T-helper 1 cell treated with Interleukin-12 subunit alpha and Interleukin-12 subunit beta and Interleukin-4 antibody, amounts not matched to agents 30 ng/mL and 1 ng/mL, for 36 hours (primary cell): ENCODE results near the gene TBC1D9B. TPM values are rescaled to one million over a fixed set of nuclear protein-coding genes. Genes with fewer than 3 reads are reported as not detected.

Source experiments
- intact Hi-C: fragments of 100-400 bp; cut with micrococcal nuclease; formaldehyde crosslinking; loops from one replicate; pipeline ENCODE4 v1.15.1; 2024
- total RNA-seq: library from RNA; stranded (reverse); gene quantifications from 2 replicates; pipeline ENCODE4 v1.2.3, GENCODE V29; 2022

The TBC1D9B gene
- total RNA-seq, 1 donor from 2014 or later: 104 TPM

DNA sequence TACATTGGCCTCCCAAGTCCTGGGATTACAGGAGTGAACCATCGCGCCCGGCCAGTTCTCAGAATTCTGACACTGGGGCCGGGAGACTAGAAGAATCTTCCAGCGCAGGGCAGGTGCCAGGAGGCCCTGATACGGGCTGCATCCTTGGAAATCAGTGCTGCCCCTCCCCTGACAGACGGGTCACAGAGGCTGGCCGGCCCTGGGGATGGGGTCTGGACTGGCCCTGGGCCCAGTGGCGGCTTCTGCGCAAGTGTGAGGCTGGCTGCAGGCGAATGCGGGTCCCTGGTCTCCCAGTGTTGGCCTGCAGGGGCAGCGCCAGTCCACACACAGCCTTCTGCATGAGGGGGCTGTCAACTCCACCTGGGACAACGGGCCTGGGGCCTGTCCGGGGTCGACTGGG, 831 bp upstream of the TBC1D9B start:
- intact Hi-C loops: loop anchor here (1.0 to 5.0 kb wide), 5 partner anchors 87 to 384 kb away; partner anchors contain the start of genes CANX and MAPK9

DNA sequence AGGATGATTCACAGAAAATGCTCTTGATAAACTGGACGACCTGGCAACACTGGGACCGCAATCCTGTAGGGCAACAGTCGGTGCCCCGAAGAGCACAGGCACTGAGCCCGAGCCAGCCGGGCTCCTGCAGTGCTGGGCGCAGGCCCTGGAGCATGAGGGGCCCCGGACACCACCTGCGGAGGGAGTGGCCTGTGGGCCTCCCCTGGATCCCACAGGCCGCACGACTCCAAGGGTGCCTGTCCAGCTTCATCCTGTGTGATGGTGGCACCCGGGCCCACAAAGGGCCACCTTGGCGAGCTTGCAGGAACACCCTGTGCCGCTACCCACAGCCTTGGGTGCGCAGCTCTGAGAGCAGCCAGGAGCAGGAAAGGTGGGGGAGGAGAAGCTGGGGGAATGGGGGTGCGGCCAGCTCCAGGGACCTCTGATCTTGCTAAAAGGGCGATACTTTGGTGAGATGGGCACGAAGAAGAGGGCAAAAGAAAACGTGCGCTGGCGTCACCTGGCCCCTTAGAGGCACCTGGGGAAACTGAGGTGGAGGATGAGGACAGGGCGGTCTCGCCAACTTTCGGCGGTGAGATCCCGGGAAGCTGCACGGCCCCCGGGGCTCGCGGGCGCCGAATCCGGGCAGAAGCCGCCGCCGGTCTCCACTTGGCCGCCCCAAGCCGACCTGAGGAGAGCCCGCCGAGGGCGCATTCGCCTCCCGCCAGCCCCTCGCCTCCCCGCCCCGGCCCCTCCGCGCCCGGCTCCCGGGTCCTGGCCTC, 722 bp downstream of the TBC1D9B start:
- intact Hi-C loops: loop anchor here (1.0 to 5.0 kb wide), 7 partner anchors 49 to 385 kb away; partner anchors contain the start of genes CANX, MAPK9 and MRNIP

- intact Hi-C loops: loop anchor here (5.0 kb wide), 3 partner anchors 181 to 386 kb away; partner anchors contain the start of genes CANX and MAPK9
These were observed 1.4 kb downstream of the TBC1D9B start for GRCh38 chr5:179906294-179906794.

DNA sequence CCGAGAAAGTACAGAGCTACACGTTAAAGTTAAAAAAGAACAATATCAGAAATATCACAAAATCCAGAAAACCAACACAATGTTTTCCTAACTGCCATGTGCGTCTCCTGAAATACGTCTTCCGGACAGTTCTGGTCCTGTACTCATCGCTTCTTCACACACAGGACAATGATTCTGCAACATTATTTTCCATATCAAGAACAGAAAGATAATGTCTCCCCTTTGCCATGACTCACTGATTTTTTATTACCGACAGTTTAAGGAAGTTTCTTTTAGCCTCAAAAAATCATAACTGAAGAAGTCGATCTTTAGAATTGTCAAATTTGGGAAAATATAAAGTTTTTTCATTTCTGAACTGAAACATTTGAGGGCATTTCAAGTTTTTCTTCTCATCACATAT, 2.5 kb downstream of the TBC1D9B start:
- intact Hi-C loops: loop anchor here (5.0 kb wide), 3 partner anchors 182 to 387 kb away; partner anchors contain the start of genes CANX and MAPK9

GRCh38 chr5:179904463-179905160, 3.1 kb downstream of the TBC1D9B start:
- intact Hi-C loops: loop anchor here (5.0 kb wide), 3 partner anchors 183 to 388 kb away; partner anchors contain the start of genes CANX and MAPK9

GRCh38 chr5:179902763-179903158, 4.9 kb downstream of the TBC1D9B start:
- intact Hi-C loops: no loop called here

DNA sequence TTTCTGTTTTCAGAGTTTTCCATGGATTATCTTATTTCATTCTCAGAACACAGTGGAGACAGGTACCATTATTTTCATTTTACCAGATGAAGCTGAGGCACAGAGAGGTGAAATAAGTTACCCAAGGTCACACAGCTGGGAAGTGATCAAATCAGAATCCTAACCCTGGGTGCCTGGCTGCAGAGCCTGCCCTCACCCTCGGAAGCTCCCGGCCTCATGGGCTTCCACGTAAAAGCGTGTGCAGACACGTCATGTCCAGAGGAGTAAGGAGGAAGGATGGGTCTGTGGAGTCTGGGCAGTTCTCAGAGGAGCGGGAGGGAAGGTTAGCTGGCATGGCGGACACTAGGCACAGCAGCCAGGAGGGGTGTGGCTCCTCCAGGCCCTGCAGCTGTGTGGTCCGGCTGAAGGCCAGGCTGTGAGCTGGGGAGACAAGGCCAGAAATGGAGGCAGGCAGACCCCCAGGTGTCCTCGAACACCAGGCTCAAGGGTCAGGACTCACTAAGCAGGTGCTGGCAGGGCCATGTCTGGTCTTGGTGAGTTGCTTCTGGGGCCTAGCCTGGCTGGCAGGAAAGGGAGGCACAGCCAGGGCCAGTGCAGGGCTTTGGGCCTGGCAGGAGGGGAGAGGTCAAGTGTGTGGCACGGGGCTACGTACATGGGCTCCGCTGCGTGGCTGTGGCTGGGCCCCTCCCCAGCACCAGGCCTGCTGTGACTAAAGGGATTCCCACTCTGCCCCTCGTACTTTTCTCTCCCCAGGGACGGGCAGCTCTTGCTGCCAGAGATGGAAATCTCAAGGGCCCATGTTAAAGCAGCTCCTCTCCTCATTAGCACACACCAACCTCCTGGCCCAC, 5.6 kb downstream of the TBC1D9B start:
- intact Hi-C loops: no loop called here

DNA sequence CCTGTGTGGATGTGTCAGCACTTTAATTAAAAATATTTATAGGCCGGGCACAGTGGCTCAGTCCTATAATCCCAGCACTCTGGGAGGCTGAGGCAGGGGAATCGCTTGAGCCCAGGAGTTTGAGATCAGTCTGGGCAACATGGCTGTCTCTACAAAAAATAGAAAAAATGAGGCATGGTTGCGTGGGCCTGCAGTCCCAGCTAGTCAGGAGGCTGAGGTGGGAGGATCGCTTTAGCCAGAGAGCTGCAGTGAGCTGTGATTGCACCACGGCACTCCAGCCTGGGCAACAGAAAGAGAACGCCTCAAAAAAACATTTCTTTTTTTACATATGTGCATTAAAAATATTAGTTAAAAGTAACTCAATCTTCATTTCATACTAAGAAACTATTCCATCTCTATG, 6.2 kb downstream of the TBC1D9B start:
- intact Hi-C loops: no loop called here

- intact Hi-C loops: no loop called here
These were observed 7.0 kb downstream of the TBC1D9B start for GRCh38 chr5:179900711-179901110.

DNA sequence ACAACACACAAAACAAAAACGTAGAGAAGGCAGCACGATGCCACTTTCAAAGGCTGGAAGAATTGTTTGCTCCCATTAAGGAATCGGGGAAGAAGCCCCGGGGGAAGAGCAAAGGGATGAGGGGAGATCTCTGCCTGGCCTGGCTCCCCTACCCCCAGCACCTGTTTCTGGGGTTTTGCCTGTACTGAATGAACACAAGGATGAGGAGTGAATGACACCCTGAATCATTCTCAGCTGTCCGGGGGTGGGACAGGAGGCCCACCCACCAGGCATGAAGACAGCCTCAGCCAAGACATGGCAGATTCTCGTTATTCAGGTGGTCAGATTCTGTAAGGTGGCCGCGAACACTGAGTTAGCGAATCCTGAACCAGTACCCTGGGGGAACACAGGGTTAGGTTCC, 7.5 kb downstream of the TBC1D9B start:
- intact Hi-C loops: no loop called here

DNA sequence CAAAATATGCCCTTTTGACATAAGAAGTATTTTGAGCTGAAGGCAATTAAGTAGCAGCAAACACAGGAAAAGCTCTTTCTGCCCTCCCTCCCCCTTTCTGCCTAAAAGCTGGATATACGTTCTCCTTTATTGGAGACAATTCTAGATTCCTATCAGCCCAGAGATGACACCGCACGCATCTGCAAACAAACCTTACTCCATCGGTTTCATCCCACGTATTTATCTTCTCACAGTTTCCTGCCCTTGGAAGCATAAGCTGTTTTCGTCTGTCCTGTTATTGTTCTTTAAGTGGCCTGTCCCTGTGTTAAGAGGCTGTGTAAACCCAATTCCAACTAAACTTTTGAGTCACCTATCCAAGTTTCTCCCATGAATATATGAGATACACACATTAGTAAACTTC, 11.8 kb downstream of the TBC1D9B start:
- intact Hi-C loops: no loop called here

GRCh38 chr5:179893958-179894895, 13.5 kb downstream of the TBC1D9B start:
- intact Hi-C loops: no loop called here

DNA sequence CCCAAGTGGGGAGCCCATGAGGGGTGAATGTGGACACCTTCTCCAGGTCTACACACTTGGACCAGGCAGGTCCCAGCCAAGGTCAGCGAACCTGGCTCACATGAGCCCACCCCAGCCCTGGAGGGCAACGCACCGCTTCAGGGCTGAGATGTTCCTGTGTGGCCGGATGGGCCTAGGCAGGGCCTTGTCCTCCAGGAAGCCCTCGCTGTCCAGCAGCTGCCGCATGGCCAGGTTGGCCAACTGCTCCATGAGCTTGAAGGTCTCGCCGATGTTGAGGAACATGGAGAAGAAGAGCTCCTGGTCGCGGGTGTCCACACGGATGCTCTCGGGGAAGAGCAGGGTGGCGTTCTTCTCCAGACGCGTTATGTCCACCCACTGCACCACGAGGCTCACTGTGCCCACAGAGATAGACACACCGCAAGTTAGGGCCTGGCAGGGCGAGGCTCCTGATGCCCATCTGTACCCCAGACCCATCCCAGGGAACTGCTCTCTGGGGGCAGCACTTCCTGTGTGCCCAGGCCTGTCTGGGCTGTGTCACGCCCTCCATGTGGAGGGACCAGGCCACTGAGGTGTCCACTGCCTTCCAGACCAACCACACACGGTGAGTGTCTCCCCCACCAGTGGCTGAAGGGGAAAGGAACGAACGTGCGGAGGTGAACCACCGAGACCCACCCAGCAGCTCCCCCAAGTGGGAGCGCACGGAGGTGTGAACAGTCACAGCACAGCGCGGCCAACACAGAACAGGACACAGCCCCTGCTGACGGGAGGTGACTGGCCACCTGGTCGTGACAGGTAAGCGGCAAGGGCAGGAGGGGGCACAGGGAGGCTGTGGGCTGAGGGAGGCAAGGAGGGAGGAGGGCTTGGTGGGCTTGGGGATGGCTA, 14.4 kb downstream of the TBC1D9B start:
- intact Hi-C loops: no loop called here

DNA sequence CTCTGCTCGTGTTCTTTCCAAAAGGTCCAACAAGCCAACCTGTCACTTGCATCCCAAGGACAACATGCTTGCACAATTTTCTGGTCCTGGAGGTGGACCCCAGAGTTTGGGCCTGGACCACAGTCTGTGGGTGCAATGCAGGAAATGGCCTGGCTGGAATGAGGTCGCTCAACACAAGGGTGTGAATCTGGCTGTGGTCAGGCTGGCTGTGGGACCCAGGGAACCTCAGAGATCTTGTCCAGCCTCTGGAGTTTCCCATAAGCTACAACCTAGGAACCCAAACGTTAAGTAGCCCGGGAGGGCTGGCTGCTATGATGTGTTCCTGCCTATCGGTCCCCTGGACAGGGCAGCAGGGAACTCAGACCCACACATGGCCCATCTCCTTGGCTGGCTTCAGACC, 15.4 kb downstream of the TBC1D9B start:
- intact Hi-C loops: no loop called here

- intact Hi-C loops: no loop called here
These were observed 16.7 kb downstream of the TBC1D9B start for GRCh38 chr5:179890751-179891682.

- intact Hi-C loops: no loop called here
These were observed 17.8 kb downstream of the TBC1D9B start for GRCh38 chr5:179889885-179890284.

- intact Hi-C loops: no loop called here
These were observed 19.9 kb downstream of the TBC1D9B start for GRCh38 chr5:179887802-179888201.

DNA sequence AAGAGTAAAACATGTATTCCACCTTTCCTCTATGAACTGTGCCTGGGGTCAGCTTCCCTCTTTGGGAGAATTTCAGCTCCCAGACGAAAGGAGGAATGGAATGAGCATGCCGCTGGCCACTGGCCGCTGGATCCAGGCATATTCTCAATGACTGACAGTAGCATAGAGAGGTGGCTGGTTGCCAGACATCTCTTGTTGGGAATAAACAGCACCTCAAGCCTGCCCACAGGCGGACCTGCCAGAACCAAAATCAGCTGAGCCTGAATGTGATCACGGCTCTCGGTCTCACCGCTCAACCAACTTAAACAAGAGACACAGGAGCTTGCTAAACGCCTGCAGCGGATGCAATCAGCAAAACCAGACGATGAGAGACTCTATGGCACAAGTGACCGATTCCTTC, 20.6 kb downstream of the TBC1D9B start:
- intact Hi-C loops: no loop called here
